ENCODE data around the gene PJA1.

Gene PJA1

DNA sequence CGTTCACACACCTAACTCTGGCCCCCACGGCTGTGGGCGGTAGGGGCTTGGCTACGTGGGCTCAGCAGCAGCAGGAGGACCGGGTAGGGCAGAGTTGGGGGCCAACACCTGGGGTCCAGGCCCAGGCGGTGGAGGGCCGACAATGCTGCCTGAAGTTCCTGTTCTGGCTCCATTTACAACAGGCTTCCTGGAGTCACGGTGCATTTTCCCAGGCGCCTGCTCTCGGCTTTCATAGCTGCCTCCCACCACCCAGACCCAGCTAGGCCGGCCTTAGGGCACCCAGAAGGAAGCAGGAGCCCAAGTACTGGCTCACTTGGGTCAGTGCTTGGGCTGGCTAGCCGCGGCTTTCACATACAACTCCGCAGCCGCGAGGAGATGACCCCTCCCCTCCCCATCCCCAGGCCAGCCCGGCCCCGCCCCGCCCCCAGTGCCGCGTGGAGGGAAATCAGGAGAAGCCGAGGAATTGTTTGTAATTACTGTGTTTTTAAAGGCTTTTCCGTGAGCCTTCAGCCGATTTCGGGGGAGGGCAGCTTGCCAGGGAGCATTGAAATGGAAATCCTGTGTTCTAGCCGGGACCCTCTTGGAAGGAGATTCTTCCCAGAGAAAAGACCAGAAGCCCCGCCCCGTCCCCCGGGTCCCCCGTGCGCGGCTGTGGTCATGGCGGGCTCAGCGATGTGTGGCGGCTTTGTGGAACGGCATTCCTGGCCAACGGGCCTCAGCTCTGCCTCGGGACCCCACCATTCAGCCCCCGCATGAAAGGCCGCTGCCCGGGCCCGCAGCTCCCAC lies 28.5 kb downstream of the PJA1 start:
- H3K27ac ChIP-seq = no peak overlapping the region
- H3K4me3 ChIP-seq (ENCODE audit: low read depth, low read length) = no peak overlapping the region
- H3K36me3 ChIP-seq = no peaks in the 10 kb centered on the region

GRCh38 chrX:69133921-69134542 lies 31.2 kb downstream of the PJA1 start:
- Histone ChIP-seq H3K36me3 (no peaks in the 10 kb centered on the region), H3K27ac (no peak overlapping the region), H3K27me3 (ENCODE audit: insufficient read depth, low read depth, severe bottlenecking) (peaks cover 14% of the 10 kb centered on the region), H3K9me3 (ENCODE audit: severe bottlenecking) (no peaks in the 10 kb centered on the region), H3K4me3 (ENCODE audit: low read depth, low read length) (no peak overlapping the region)
- DNase-seq = peak; percentile 70
- TF ChIP-seq, protein P1, sequence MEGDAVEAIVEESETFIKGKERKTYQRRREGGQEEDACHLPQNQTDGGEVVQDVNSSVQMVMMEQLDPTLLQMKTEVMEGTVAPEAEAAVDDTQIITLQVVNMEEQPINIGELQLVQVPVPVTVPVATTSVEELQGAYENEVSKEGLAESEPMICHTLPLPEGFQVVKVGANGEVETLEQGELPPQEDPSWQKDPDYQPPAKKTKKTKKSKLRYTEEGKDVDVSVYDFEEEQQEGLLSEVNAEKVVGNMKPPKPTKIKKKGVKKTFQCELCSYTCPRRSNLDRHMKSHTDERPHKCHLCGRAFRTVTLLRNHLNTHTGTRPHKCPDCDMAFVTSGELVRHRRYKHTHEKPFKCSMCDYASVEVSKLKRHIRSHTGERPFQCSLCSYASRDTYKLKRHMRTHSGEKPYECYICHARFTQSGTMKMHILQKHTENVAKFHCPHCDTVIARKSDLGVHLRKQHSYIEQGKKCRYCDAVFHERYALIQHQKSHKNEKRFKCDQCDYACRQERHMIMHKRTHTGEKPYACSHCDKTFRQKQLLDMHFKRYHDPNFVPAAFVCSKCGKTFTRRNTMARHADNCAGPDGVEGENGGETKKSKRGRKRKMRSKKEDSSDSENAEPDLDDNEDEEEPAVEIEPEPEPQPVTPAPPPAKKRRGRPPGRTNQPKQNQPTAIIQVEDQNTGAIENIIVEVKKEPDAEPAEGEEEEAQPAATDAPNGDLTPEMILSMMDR (IDR thresholded peaks at IDR 0.05; ENCODE audit: low read depth, low read length) = peak; percentile 68

More for the DNA sequence above, 28.5 kb downstream of the PJA1 start:
- H3K9me3 ChIP-seq (ENCODE audit: severe bottlenecking) = no peaks in the 10 kb centered on the region
- DNase-seq = no peak
- H3K27me3 ChIP-seq (ENCODE audit: insufficient read depth, low read depth, severe bottlenecking) = peaks cover 11% of the 10 kb centered on the region
- TF ChIP-seq, protein P1 (IDR thresholded peaks at IDR 0.05; ENCODE audit: low read depth, low read length) = no peak

- TF ChIP-seq, protein P1 (IDR thresholded peaks at IDR 0.05; ENCODE audit: low read depth, low read length) = no peak
- Histone ChIP-seq H3K27me3 (ENCODE audit: insufficient read depth, low read depth, severe bottlenecking) (peaks cover 13% of the 10 kb centered on the region), H3K36me3 (no peaks in the 10 kb centered on the region), H3K27ac (no peak overlapping the region), H3K4me3 (ENCODE audit: low read depth, low read length) (no peak overlapping the region), H3K9me3 (ENCODE audit: severe bottlenecking) (no peaks in the 10 kb centered on the region)
- DNase-seq = no peak
These were observed 33.4 kb downstream of the PJA1 start for GRCh38 chrX:69131886-69132285.

- Histone ChIP-seq H3K4me3 (ENCODE audit: low read depth, low read length) (no peak overlapping the region), H3K9me3 (ENCODE audit: severe bottlenecking) (no peaks in the 10 kb centered on the region), H3K27me3 (ENCODE audit: insufficient read depth, low read depth, severe bottlenecking) (peaks cover 13% of the 10 kb centered on the region), H3K27ac (no peak overlapping the region), H3K36me3 (no peaks in the 10 kb centered on the region)
- TF ChIP-seq, protein P1 (IDR thresholded peaks at IDR 0.05; ENCODE audit: low read depth, low read length) = no peak
- no peak for DNase-seq
These were observed 34.8 kb downstream of the PJA1 start for GRCh38 chrX:69130439-69130838.

GRCh38 chrX:69128588-69128987 lies 36.7 kb downstream of the PJA1 start:
- H3K36me3 ChIP-seq = no peaks in the 10 kb centered on the region
- DNase-seq = no peak
- peaks cover 17% of the 10 kb centered on the region for H3K27me3 ChIP-seq (ENCODE audit: insufficient read depth, low read depth, severe bottlenecking)
- no peaks in the 10 kb centered on the region for H3K9me3 ChIP-seq (ENCODE audit: severe bottlenecking)
- no peak overlapping the region for H3K4me3 ChIP-seq (ENCODE audit: low read depth, low read length)
- TF ChIP-seq, protein P1 (IDR thresholded peaks at IDR 0.05; ENCODE audit: low read depth, low read length) = no peak
- H3K27ac ChIP-seq = no peak overlapping the region

Measured in WERI-Rb-1 (cell line).